Adrenal gland (tissue), 5 donors: ENCODE results near the gene HCCS.
"Not testable (repeated sequence)": the region's sequence is repeated elsewhere in the genome, so short reads cannot be mapped to it uniquely, and the experiment has no call there.

ENCODE experiments used
- POLR2A ChIP-seq, 2 donors: fragments of 450-650 bp; IDR thresholded peaks; one replicate each; pipeline ENCODE4 v1.6.1; 2017; ENCODE audit warnings: antibody characterized with exemption in 2 of 2, mild to moderate bottlenecking in 2 of 2, moderate library complexity in 1 of 2
- TF ChIP-seq, protein P1 (sequence below), 6 experiments: fragments of 450-650 bp in 4 of 6; fragments of 200-600 bp in 2 of 6; sonication (generic) in 1 of 6; IDR thresholded peaks; 1 replicate in 5 of 6; 2 replicates in 1 of 6; pipeline versions ENCODE4 v1.5.1 to v1.8.0; 2016 to 2021; ENCODE audit warnings: antibody characterized with exemption in 6 of 6, mild to moderate bottlenecking in 2 of 6, moderate library complexity in 1 of 6
- donor health status: DM: no; HTN: no; CAD: no.

DNA sequence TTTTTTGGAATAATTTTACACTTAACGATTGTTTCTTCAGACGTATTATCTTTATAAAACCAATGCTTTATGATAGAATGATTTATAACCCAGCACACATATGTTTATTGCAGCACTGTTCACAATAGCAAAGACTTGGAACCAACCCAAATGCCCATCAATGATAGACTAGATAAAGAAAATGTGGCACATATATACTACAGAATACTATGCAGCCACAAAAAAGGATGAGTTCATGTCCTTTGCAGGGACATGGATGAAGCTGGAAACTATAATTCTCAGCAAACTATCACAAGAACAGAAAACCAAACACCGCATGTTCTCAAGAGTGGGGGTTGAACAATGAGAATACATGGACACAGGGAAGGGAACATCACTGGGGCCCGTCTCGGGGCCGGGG lies 12.0 kb downstream of the HCCS start:
- TF ChIP-seq, protein P1, sequence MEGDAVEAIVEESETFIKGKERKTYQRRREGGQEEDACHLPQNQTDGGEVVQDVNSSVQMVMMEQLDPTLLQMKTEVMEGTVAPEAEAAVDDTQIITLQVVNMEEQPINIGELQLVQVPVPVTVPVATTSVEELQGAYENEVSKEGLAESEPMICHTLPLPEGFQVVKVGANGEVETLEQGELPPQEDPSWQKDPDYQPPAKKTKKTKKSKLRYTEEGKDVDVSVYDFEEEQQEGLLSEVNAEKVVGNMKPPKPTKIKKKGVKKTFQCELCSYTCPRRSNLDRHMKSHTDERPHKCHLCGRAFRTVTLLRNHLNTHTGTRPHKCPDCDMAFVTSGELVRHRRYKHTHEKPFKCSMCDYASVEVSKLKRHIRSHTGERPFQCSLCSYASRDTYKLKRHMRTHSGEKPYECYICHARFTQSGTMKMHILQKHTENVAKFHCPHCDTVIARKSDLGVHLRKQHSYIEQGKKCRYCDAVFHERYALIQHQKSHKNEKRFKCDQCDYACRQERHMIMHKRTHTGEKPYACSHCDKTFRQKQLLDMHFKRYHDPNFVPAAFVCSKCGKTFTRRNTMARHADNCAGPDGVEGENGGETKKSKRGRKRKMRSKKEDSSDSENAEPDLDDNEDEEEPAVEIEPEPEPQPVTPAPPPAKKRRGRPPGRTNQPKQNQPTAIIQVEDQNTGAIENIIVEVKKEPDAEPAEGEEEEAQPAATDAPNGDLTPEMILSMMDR (IDR thresholded peaks at IDR 0.05): not testable (repeated sequence)
- not testable (repeated sequence) for TF ChIP-seq POLR2A (IDR thresholded peaks at IDR 0.05)
